Stomach smooth muscle (tissue), 2 donors: Measurements from ENCODE around the gene CXCL17.

Experiments used
- H3K27ac ChIP-seq: one replicate; pipeline ENCODE4 v1.7.0; 2013; ENCODE audit warnings: mild to moderate bottlenecking, low read length, inconsistent platforms
- H3K27me3 ChIP-seq, 2 donors: one replicate each; pipeline ENCODE4 v1.7.0; 2013; ENCODE audit warnings: low read length in 2 of 2; ENCODE audit not compliant: insufficient read depth in 2 of 2, control insufficient read depth in 1 of 2
- H3K36me3 ChIP-seq, 2 donors: one replicate each; pipeline ENCODE4 v1.7.0; 2013; ENCODE audit warnings: low read length in 2 of 2; ENCODE audit not compliant: control insufficient read depth in 2 of 2, insufficient read depth in 2 of 2
- H3K4me1 ChIP-seq: one replicate; pipeline ENCODE4 v1.7.0; 2013; ENCODE audit warnings: low read length; ENCODE audit not compliant: control insufficient read depth, insufficient read depth
- H3K4me3 ChIP-seq, 2 donors: one replicate each; pipeline ENCODE4 v1.7.0; 2013; ENCODE audit warnings: low read length in 2 of 2
- H3K9ac ChIP-seq, 2 donors: one replicate each; pipeline ENCODE4 v1.7.0; 2013; ENCODE audit warnings: low read length in 2 of 2, mild to moderate bottlenecking in 1 of 2
- H3K9me3 ChIP-seq, 2 donors: one replicate each; pipeline ENCODE4 v1.7.0; 2013; ENCODE audit warnings: low read length in 2 of 2; ENCODE audit not compliant: control insufficient read depth in 2 of 2
- donor health status: healthy.
- donor health status: Pancreatic carcinoma.

CXCL17 gene

DNA sequence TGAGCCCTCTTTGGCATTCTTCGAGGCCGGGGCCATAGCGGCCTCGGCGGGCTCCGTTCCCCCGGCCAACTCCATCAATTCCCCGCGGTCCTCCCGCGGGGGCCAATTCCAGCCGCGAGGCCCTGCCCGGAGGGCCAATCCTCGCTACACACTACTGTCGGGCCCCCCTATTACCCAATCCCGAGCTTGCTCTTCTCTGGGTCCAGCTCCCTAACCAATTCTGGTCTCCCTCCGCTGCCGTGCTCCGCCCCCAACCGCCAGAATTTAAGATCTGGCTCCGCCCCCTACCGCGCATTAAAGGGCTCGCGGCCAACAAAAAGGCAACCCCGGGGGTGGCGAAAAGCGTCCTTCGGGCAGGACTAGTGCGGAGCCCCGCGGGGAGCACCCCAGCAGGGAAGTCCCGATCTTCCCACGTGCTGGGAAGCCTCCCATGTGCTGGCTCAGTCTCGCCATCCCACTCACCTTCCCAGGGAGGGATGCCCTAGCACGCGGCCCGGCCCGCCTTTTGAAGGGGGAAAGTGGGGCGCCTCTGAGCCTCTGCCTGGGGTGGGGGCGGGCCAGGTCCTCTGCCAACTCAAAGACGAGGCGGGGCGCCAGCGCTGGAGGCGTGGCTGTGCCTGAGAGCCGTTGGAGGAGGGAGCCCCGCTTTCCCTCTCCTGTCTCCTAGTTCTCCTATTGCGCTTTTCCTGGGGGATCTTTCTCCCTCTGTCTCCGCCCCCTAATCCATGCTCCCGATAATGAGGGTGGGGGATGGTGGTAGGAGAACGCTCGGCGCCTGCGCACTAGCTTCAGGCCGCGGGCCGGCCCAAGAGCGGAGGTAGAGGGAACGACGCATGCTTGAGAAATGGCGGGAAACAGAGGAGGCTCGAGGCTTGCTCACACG is 19.0 kb downstream of the CXCL17 start:
- Histone ChIP-seq H3K27ac (peak overlapping the region; percentile 24), H3K27me3 (no peaks in the 10 kb centered on the region), H3K4me3 (peak overlapping the region; percentile 78 to 86), H3K36me3 (no peaks in the 10 kb centered on the region), H3K4me1 (peaks cover 35% of the 10 kb centered on the region), H3K9ac (peak overlapping the region; percentile 66 to 69), H3K9me3 (no peaks in the 10 kb centered on the region)

DNA sequence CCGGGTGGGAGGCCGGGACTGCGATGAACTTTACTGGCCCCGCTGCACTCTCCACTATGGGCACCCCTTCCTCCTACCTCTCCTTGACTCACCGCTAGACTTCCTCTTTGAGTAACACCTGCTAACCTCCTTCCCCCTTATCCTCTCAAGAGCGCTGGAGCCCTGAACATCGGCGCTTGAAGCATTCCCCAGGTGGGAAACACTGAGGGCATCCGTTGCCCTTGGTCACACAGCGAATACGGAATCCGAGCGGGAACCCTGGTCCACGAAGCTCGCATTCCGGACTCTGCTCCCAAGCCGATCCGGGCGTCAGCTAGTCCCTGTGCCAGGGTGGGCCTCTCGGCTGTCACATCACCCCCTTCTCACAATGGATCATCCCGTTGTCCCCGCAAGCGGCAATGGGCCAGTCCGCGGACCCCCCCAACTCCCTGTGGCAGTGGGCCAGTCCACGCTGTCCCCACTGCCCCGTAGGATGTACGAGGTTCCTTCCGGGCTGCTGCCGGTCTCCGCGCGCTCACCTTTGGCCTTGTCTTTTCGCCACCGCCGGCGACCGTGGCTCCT is 19.8 kb downstream of the CXCL17 start:
- Histone ChIP-seq H3K4me1 (peaks cover 35% of the 10 kb centered on the region), H3K4me3 (peak overlapping the region; percentile 78 to 86), H3K9me3 (no peaks in the 10 kb centered on the region), H3K27me3 (no peaks in the 10 kb centered on the region), H3K9ac (peak overlapping the region; percentile 66 to 69), H3K27ac (peak overlapping the region; percentile 24), H3K36me3 (no peaks in the 10 kb centered on the region)

DNA sequence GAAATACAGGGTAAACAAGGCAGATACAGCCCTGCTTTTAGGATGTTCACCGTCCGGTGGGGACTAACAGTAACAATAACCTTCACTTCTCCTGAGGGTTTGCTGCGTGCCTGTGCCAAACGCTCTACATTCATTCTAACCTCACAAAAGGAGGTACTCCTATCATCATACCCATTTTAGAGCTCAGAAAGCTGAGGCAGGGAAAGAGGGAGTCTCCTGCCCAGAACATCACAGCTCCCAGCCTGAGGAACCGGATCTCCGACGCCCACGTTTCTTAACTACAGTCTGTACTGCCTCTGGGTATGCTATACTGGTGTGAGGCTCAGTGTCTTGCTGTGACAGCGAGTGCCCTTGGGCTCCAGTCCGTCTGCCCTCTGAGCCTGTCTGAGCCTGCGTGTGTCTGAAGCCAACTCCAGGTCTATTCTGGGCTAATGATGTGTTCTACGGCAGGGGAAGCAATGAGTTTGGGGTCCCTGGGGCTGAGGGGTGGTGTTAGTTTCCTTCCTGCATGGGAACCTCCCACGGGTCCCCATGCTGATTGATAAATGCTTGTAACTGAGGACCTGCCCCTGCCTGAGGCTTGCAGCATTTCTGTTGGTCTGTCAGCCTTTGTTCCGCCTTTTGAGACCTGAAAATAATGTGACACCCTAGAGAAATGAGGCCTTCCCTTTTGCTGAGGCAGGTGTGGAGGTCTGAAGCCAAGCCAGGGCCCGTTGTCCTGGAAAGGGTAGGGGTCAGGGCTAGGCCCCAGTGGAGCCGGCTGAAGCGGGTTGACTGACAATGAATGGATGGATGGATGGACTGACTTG is 20.4 kb downstream of the CXCL17 start:
- H3K4me3 ChIP-seq: peak overlapping the region; percentile 78 to 86
- H3K9ac ChIP-seq: peak overlapping the region; percentile 66 to 69
- H3K27me3 ChIP-seq: no peaks in the 10 kb centered on the region
- no peaks in the 10 kb centered on the region for H3K9me3 ChIP-seq
- H3K4me1 ChIP-seq: peaks cover 34% of the 10 kb centered on the region
- peak overlapping the region; percentile 24 for H3K27ac ChIP-seq
- no peaks in the 10 kb centered on the region for H3K36me3 ChIP-seq

DNA sequence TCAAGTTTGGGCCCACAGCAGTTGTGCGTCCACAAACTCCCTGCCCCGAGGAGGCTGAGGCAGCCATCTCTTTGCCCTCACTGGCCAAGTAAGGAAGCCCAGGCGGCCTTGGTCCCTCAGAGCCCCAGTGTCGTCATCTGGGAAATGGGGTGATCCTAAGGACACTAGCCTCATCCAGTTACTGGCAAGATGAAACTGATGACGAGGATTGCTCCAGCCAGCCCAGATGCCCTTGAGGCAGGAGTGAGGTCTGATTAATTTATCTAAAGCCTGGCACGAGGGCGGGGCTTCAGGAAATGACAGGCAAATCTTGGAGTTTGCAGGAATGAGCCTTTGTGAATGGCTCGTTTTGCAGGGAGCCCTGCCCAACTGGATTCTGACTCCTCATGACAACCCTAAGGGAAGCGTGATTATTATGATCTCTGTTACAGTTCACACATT is 21.1 kb downstream of the CXCL17 start:
- no peak overlapping the region for H3K4me3 ChIP-seq
- H3K27ac ChIP-seq: no peak overlapping the region
- H3K27me3 ChIP-seq: no peaks in the 10 kb centered on the region
- H3K9me3 ChIP-seq: no peaks in the 10 kb centered on the region
- H3K4me1 ChIP-seq: peaks cover 33% of the 10 kb centered on the region
- H3K36me3 ChIP-seq: no peaks in the 10 kb centered on the region
- peak overlapping the region in 1 of 2 donors; percentile 15 for H3K9ac ChIP-seq

DNA sequence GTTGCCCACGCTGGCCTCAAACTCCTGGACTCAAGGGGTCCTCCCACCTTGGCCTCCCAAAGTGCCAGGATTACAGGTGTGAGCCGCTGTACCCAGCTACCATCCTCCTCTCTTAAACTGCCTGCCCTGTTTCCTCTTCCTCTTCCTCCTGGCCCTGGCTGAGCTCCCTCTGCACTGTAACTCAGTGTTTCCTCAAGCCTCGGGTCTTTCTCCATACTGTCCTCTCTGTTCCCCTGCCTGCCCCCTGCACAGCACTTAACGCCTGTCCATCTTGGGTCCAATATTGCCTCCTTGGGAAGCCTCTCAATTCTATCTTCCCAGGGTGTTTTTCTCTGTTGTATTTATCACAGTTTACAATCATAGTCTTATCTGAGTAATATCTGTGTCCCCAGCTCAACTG is 21.6 kb downstream of the CXCL17 start:
- no peaks in the 10 kb centered on the region for H3K36me3 ChIP-seq
- H3K9ac ChIP-seq: no peak overlapping the region
- H3K4me3 ChIP-seq: no peak overlapping the region
- H3K4me1 ChIP-seq: peaks cover 33% of the 10 kb centered on the region
- H3K9me3 ChIP-seq: no peaks in the 10 kb centered on the region
- no peak overlapping the region for H3K27ac ChIP-seq
- no peaks in the 10 kb centered on the region for H3K27me3 ChIP-seq

DNA sequence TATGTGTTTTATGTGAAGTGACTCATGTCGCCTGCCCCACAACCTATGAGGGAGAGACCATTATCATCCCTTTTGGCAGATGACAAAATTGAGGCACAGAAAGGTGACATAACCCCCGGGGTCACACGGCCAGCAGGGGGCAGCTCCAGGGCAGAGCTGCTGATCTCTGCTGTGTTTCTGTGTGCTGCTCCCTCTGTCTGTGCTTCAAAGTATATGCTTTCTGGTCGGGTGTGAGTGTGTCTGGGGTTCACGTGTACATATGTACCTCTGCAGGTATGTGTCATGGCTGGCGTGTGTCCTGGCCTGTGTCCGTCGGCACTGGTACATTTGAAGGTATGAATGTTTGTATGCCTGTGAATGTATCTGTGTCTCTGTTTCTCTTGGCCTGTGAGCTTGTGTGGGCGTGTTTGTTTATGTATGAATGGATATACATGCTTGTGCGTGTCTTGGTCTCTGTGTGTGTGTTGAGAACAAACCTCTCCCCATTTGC is 22.6 kb downstream of the CXCL17 start:
- Histone ChIP-seq H3K36me3 (no peaks in the 10 kb centered on the region), H3K9me3 (no peaks in the 10 kb centered on the region), H3K27ac (no peak overlapping the region), H3K9ac (no peak overlapping the region), H3K27me3 (no peaks in the 10 kb centered on the region), H3K4me3 (no peak overlapping the region), H3K4me1 (peaks cover 33% of the 10 kb centered on the region)

DNA sequence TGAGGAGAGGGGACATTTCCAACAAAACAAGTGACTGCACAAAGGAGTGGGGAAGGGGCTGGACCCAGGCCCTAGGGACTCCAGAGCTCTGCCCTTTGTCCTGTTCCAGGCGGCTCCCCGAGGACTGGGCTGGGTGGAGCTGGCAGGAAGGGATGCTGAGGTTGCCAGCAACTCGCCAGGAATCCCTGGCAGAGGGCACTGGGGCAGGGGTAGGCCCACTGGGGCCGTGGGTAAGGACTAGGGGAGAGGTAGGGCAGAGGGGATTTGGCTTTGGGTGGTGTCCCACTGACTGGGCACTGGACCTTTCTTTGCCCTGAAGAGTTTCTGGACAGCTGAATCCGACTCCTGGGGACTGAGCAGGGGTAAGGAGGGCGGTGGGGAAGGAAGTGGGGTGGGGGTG is 23.4 kb downstream of the CXCL17 start:
- H3K27me3 ChIP-seq: no peaks in the 10 kb centered on the region
- H3K9me3 ChIP-seq: no peaks in the 10 kb centered on the region
- no peak overlapping the region for H3K9ac ChIP-seq
- H3K36me3 ChIP-seq: no peaks in the 10 kb centered on the region
- peaks cover 28% of the 10 kb centered on the region for H3K4me1 ChIP-seq
- H3K27ac ChIP-seq: no peak overlapping the region
- no peak overlapping the region for H3K4me3 ChIP-seq

DNA sequence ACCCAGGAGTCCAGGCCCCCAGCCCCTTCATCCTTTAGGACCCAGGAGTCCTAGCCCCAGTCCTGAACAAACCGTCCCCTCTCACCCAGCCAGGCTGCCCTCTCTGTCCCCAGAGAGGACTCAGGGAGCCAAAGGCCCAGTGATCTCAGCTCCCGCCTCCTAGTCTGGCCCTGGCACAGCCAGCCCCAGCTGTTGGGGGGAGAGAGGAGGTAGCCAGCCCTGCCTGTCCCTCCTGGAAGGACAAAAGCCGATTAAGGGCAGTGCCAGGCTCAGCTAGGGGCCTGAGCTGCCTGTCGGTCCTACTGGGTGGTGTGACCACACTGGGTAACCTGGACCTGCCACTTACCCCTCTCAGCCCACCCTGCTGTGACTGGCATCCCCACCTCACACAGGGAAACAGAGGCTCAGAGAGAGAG is 30.1 kb downstream of the CXCL17 start:
- no peak overlapping the region for H3K4me3 ChIP-seq
- no peaks in the 10 kb centered on the region for H3K27me3 ChIP-seq
- no peaks in the 10 kb centered on the region for H3K9me3 ChIP-seq
- H3K4me1 ChIP-seq: peaks cover 4% of the 10 kb centered on the region
- H3K27ac ChIP-seq: no peak overlapping the region
- H3K36me3 ChIP-seq: peaks cover 0 to 2% of the 10 kb centered on the region in 2 donors
- no peak overlapping the region for H3K9ac ChIP-seq

DNA sequence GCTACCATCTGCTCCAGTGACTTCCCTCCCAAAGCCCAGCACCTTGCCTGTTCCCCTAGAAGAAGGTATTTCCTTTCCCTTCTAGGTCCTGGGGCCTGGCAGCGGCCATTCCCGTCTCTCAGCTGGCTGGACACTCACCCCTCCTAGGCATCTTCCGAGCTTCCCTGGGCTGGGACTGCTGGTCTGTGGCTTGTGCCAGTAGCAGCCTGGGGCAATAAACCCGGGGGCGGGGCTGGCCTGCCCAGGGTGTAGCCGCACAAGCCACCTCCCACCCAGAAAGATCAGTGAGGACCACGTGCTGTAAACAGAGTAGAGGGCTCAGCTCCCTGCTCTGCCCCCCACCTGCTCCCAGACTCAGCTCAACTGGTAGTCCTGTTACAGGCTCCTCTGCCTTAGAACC is 30.5 kb downstream of the CXCL17 start:
- Histone ChIP-seq H3K27me3 (no peaks in the 10 kb centered on the region), H3K27ac (no peak overlapping the region), H3K36me3 (peaks cover 0 to 2% of the 10 kb centered on the region in 2 donors), H3K9ac (no peak overlapping the region), H3K9me3 (no peaks in the 10 kb centered on the region), H3K4me1 (peaks cover 4% of the 10 kb centered on the region), H3K4me3 (no peak overlapping the region)

DNA sequence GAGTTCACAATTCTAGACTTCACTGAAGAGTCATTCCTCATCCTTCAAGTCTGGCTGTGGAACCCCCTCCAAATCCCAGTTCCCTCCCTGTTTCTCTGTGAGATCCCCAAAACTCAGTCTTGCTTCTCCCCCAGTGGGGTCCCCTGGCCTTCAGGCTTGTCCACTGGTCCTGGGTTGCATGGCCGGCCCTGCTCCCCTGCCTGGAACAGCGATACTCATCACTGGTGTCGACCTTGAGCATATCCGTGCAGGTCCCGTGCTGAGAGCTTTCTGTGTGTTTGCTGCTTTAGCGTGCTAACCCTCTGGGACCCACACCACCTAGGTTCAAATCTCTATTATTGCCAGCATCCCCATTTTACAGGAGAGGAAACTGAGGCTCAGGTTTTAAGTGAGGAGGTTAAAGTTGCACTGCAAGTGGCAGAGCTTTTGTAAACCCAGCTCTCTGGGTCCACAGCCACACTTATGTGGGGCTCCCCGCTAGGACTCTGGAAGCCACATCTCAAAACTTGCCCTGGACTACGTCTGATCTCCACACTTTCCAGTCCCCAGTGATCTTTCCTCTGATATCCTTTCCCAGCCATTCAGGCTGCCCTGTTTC is 31.1 kb downstream of the CXCL17 start:
- Histone ChIP-seq H3K27ac (no peak overlapping the region), H3K27me3 (no peaks in the 10 kb centered on the region), H3K4me3 (no peak overlapping the region), H3K4me1 (peaks cover 4% of the 10 kb centered on the region), H3K9ac (no peak overlapping the region), H3K36me3 (peaks cover 0 to 2% of the 10 kb centered on the region in 2 donors), H3K9me3 (no peaks in the 10 kb centered on the region)
